ENCODE measurements around the gene SHPK. TPM values are rescaled to one million over a fixed set of nuclear protein-coding genes. Genes with fewer than 3 reads are reported as not detected.

SHPK gene
- total and polyA plus RNA-seq, 4 experiments from 2014 or later = 5.8 to 11.6 (median 8.3) TPM

GRCh38 chr17:3559270-3559645, 76.8 kb downstream of the SHPK start:
- Histone ChIP-seq H3K27me3 (ENCODE audit: insufficient read depth, low read length) (no peaks in the 10 kb centered on the region), H3K36me3 (ENCODE audit: insufficient read depth, low read length) (no peaks in the 10 kb centered on the region), H3K27ac (ENCODE audit: low read depth, low read length) (no peak overlapping the region), H3K9me3 (ENCODE audit: control insufficient read depth in 1 of 2, low read length in 2 of 2) (no peaks in the 10 kb centered on the region), H3K4me3 (ENCODE audit: low read length in 2 of 2) (no peak overlapping the region), H3K4me1 (ENCODE audit: insufficient read depth, low read length) (peaks cover 17% of the 10 kb centered on the region)
- peak overlapping the region in 1 of 8 donors; percentile 16 for H3K4me3 Mint-ChIP-seq
- peaks cover 1 to 4% of the 10 kb centered on the region in 2 donors for H3K27me3 Mint-ChIP-seq
- DNase-seq = no peak
- intact Hi-C loops (cut with micrococcal nuclease) = no loop called here
- ChIA-PET POLR2A (ENCODE audit: partially characterized antibody) (interaction anchor here (1.3 kb wide), 1 partner anchor 24 kb away, joined by 3 read pairs; no protein-coding TSS in a partner anchor), CTCF (ENCODE audit: partially characterized antibody) (no interaction called here)
- peaks cover 7 to 17% (median 11%) of the 10 kb centered on the region in 4 donors for H3K4me1 Mint-ChIP-seq
- H3K27ac Mint-ChIP-seq = peak overlapping the region in 5 of 7 donors; percentile 64 to 85 (median 77)
- H3K9me3 Mint-ChIP-seq = no peaks in the 10 kb centered on the region
- H3K36me3 Mint-ChIP-seq = no peaks in the 10 kb centered on the region

- intact Hi-C loops (cut with micrococcal nuclease) = no loop called here
- H3K4me1 ChIP-seq (ENCODE audit: insufficient read depth, low read length) = peaks cover 17% of the 10 kb centered on the region
- CTCF ChIA-PET (ENCODE audit: partially characterized antibody) = no interaction called here
- no peak overlapping the region for H3K4me3 ChIP-seq (ENCODE audit: low read length in 2 of 2)
- POLR2A ChIA-PET (ENCODE audit: partially characterized antibody) = interaction anchor here (1.3 kb wide), 1 partner anchor 24 kb away, joined by 3 read pairs; no protein-coding TSS in a partner anchor
- peaks cover 7 to 17% (median 11%) of the 10 kb centered on the region in 4 donors for H3K4me1 Mint-ChIP-seq
- H3K36me3 Mint-ChIP-seq = no peaks in the 10 kb centered on the region
- no peaks in the 10 kb centered on the region for H3K27me3 ChIP-seq (ENCODE audit: insufficient read depth, low read length)
- H3K4me3 Mint-ChIP-seq = peak overlapping the region in 6 of 8 donors; percentile 16 to 65 (median 52)
- peak; percentile 22 to 74 (median 53) for DNase-seq
- peak overlapping the region; percentile 70 to 91 (median 82) for H3K27ac Mint-ChIP-seq
- H3K36me3 ChIP-seq (ENCODE audit: insufficient read depth, low read length) = no peaks in the 10 kb centered on the region
- H3K9me3 ChIP-seq (ENCODE audit: control insufficient read depth in 1 of 2, low read length in 2 of 2) = no peaks in the 10 kb centered on the region
- H3K27ac ChIP-seq (ENCODE audit: low read depth, low read length) = no peak overlapping the region
- peaks cover 2 to 4% of the 10 kb centered on the region in 2 donors for H3K27me3 Mint-ChIP-seq
- H3K9me3 Mint-ChIP-seq = no peaks in the 10 kb centered on the region
These were observed 77.3 kb downstream of the SHPK start for GRCh38 chr17:3558603-3559269.

Other genes starting within 250 kb of the SHPK start
- 1 to 10 TPM; 1.9 to 2.4 TPM for gene OR3A2, start 249.9 kb downstream of the SHPK start, total RNA-seq
- gene OR3A2, start 249.9 kb downstream of the SHPK start, polyA plus RNA-seq = under 1 TPM; 0.79 to 1.00 TPM
- gene OR1E1, start 237.8 kb downstream of the SHPK start, total RNA-seq = not detected
- not detected for gene OR1E1, start 237.8 kb downstream of the SHPK start, polyA plus RNA-seq
- gene OR3A3, start 224.9 kb downstream of the SHPK start, total RNA-seq = not detected
- not detected for gene OR3A3, start 224.9 kb downstream of the SHPK start, polyA plus RNA-seq
- not detected for gene OR1E2, start 202.4 kb downstream of the SHPK start, total RNA-seq
- gene OR1E2, start 202.4 kb downstream of the SHPK start, polyA plus RNA-seq = not detected
- gene SPATA22, start 164.4 kb downstream of the SHPK start, total RNA-seq = not detected
- under 1 TPM in 1 of 2 donors, not detected in 1; 0.42 TPM for gene SPATA22, start 164.4 kb downstream of the SHPK start, polyA plus RNA-seq
- gene ASPA, start 160.3 kb downstream of the SHPK start, total RNA-seq = not detected
- gene ASPA, start 160.3 kb downstream of the SHPK start, polyA plus RNA-seq = not detected
- gene TRPV3, start 78.4 kb downstream of the SHPK start, total RNA-seq = under 1 TPM; 0.06 to 0.14 TPM
- gene TRPV3, start 78.4 kb downstream of the SHPK start, polyA plus RNA-seq = not detected
- gene TRPV1, start 26.8 kb downstream of the SHPK start, total RNA-seq = 1 to 10 TPM; 8.1 to 8.8 TPM
- under 1 TPM in 1 of 2 donors, not detected in 1; 0.46 TPM for gene TRPV1, start 26.8 kb downstream of the SHPK start, polyA plus RNA-seq
- gene CTNS, start 510 bp upstream of the SHPK start, total RNA-seq = 10 to 100 TPM; 11.6 to 12.0 TPM
- 1 to 10 TPM; 7.7 to 8.0 TPM for gene CTNS, start 510 bp upstream of the SHPK start, polyA plus RNA-seq
- gene TAX1BP3, start 32.3 kb upstream of the SHPK start, total RNA-seq = 10 to 100 TPM; 12.7 to 13.2 TPM
- gene TAX1BP3, start 32.3 kb upstream of the SHPK start, polyA plus RNA-seq = 10 to 100 TPM; 28.2 to 32.3 TPM
- 10 to 100 TPM; 27.8 to 29.4 TPM for gene EMC6, start 32.6 kb upstream of the SHPK start, total RNA-seq
- gene EMC6, start 32.6 kb upstream of the SHPK start, polyA plus RNA-seq = 100 to 1,000 TPM in 1 of 2 donors, 10 to 100 TPM in 1; 75.7 to 104 TPM
- gene P2RX5, start 59.9 kb upstream of the SHPK start, total RNA-seq = 10 to 100 TPM; 13.8 to 16.0 TPM
- gene P2RX5, start 59.9 kb upstream of the SHPK start, polyA plus RNA-seq = 10 to 100 TPM; 18.8 to 28.9 TPM
- gene HASPIN, start 87.7 kb upstream of the SHPK start, total RNA-seq = under 1 TPM; 0.28 to 0.41 TPM
- gene HASPIN, start 87.7 kb upstream of the SHPK start, polyA plus RNA-seq = under 1 TPM in 1 of 2 donors, not detected in 1; 0.29 TPM
- gene ITGAE, start 164.9 kb upstream of the SHPK start, total RNA-seq = 10 to 100 TPM; 17.2 to 18.7 TPM
- 10 to 100 TPM; 36.6 to 43.6 TPM for gene ITGAE, start 164.9 kb upstream of the SHPK start, polyA plus RNA-seq
- gene NCBP3, start 210.0 kb upstream of the SHPK start, total RNA-seq = 10 to 100 TPM; 48.5 to 66.7 TPM
- gene NCBP3, start 210.0 kb upstream of the SHPK start, polyA plus RNA-seq = 10 to 100 TPM in 1 of 2 donors, 1 to 10 TPM in 1; 7.7 to 15.8 TPM